OCI-LY7 (cell line): ENCODE measurements around the gene KRTAP21-2.

Experiments used
- EZH2phosphoT487 ChIP-seq: fragments of 200-600 bp; sonication (generic); IDR thresholded peaks from 2 replicates; pipeline ENCODE4 v1.6.1; 2018; ENCODE audit warnings: low read depth, borderline replicate concordance, mild to moderate bottlenecking, mixed run types, antibody characterized with exemption, low read length, moderate library complexity, mixed read lengths
- TF ChIP-seq, protein P1 (sequence below): fragments of 200-600 bp; sonication (generic); conservative IDR thresholded peaks from 2 replicates; pipeline ENCODE4 v1.5.1; 2014; ENCODE audit warnings: mild to moderate bottlenecking, antibody characterized with exemption, low read length, moderate library complexity, mixed read lengths

- TF ChIP-seq, protein P1, sequence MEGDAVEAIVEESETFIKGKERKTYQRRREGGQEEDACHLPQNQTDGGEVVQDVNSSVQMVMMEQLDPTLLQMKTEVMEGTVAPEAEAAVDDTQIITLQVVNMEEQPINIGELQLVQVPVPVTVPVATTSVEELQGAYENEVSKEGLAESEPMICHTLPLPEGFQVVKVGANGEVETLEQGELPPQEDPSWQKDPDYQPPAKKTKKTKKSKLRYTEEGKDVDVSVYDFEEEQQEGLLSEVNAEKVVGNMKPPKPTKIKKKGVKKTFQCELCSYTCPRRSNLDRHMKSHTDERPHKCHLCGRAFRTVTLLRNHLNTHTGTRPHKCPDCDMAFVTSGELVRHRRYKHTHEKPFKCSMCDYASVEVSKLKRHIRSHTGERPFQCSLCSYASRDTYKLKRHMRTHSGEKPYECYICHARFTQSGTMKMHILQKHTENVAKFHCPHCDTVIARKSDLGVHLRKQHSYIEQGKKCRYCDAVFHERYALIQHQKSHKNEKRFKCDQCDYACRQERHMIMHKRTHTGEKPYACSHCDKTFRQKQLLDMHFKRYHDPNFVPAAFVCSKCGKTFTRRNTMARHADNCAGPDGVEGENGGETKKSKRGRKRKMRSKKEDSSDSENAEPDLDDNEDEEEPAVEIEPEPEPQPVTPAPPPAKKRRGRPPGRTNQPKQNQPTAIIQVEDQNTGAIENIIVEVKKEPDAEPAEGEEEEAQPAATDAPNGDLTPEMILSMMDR: no peak
- TF ChIP-seq EZH2phosphoT487: no peak
These were observed 28.7 kb downstream of the KRTAP21-2 start, which contains the start of gene KRTAP21-3 for GRCh38 chr21:30718239-30718909.
